Colonic mucosa (tissue), 4 donors: ENCODE results near the gene SLX4IP. TPM values are rescaled to one million over a fixed set of nuclear protein-coding genes. Genes with fewer than 3 reads are reported as not detected.

Experiments
- DNase-seq: peaks from one replicate; pipeline ENCODE4 v3.0.0-alpha.2; 2020
- H3K27ac ChIP-seq: fragments of 200-600 bp; one replicate; pipeline ENCODE4 v1.8.0; 2021
- H3K27me3 ChIP-seq: fragments of 200-600 bp; one replicate; pipeline ENCODE4 v1.8.0; 2021
- H3K36me3 ChIP-seq: fragments of 200-600 bp; one replicate; pipeline ENCODE4 v1.8.0; 2021
- H3K4me1 ChIP-seq: fragments of 200-600 bp; one replicate; pipeline ENCODE4 v1.8.0; 2021; ENCODE audit warnings: mild to moderate bottlenecking
- H3K4me3 ChIP-seq: fragments of 200-600 bp; one replicate; pipeline ENCODE4 v1.8.0; 2021
- H3K9ac ChIP-seq, 2 donors: one replicate each; pipeline ENCODE4 v1.7.0; 2013; ENCODE audit warnings: control low read depth in 2 of 2, low read depth in 2 of 2, low read length in 2 of 2
- H3K9me3 ChIP-seq: fragments of 200-600 bp; one replicate; pipeline ENCODE4 v1.8.0; 2021
- CTCF ChIP-seq: fragments of 200-600 bp; IDR thresholded peaks from one replicate; pipeline ENCODE4 v1.8.0; 2022; ENCODE audit warnings: antibody characterized with exemption, mild to moderate bottlenecking
- intact Hi-C: fragments of 100-400 bp; cut with DNase I; formaldehyde crosslinking; loops from one replicate; pipeline ENCODE4 v1.14.1; 2022
- total RNA-seq, 2 donors: library from RNA; stranded (reverse); fragmentation: NEBNext Ultra II Directional in 1 of 2; extraction: Animal tissue kit (Norgen Biotek cat#: 25700) in 1 of 2; gene quantifications; one replicate each; pipeline ENCODE4 v1.2.1, GENCODE V29; 2021
- donor health status: healthy.
- donor health status: DM: no; HTN: no; CAD: no.
- donor health status: DM: no; HTN: no; CAD: no.

SLX4IP gene
- total RNA-seq, 2 donors from 2014 or later = 5.0 to 8.8 TPM

DNA sequence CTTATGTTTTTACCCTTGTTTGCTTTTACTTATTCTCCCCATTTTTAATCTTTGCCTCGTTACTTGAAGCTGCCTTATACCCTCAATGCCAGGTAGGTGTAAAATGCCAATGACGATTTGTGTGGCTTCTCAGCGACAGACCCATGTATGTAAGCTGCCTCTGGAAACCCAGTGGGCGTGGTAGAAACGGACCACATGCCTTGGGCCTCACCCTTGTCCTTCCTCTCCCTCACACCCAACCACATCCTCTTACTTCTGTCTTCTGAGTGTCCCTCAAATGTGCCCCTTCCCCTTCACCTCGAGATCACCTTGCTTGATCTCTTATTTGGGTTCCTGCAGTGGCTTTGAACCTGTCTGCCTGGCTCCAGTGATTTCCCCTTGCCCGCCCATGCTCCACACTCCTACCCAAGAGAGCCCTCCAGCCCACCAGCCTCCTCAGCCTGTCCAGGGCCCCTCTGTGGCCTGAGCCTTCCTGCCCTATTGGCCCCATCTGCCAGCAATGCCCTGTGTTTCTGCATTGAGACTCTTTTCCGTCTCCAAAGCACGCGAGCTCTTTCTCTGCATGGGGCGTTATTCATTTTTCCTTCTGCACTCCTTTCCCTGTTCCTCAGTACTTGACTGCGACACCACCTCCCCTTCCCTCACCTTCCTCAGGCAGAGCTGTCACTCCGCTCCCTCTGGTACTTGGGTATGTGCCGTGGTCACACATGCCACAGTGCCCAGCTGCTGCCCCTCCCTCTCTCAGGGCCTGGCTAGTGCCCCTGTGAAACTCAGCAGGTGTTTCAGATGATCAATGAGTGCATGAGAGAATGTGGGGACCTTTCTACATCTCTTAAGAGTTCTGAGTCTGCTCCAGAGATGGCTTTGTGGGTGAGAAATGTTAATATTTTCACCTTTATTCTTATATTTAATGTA is 115.4 kb downstream of the SLX4IP start:
- intact Hi-C loops = loop anchor here (5.0 to 10.0 kb wide), 3 partner anchors 104 to 992 kb away; no protein-coding TSS in a partner anchor
- Histone ChIP-seq H3K27ac (no peak overlapping the region), H3K9me3 (no peaks in the 10 kb centered on the region), H3K9ac (no peak overlapping the region), H3K4me3 (no peak overlapping the region), H3K4me1 (no peaks in the 10 kb centered on the region), H3K27me3 (no peaks in the 10 kb centered on the region), H3K36me3 (no peaks in the 10 kb centered on the region)
- DNase-seq = no peak
- no peak for TF ChIP-seq CTCF

DNA sequence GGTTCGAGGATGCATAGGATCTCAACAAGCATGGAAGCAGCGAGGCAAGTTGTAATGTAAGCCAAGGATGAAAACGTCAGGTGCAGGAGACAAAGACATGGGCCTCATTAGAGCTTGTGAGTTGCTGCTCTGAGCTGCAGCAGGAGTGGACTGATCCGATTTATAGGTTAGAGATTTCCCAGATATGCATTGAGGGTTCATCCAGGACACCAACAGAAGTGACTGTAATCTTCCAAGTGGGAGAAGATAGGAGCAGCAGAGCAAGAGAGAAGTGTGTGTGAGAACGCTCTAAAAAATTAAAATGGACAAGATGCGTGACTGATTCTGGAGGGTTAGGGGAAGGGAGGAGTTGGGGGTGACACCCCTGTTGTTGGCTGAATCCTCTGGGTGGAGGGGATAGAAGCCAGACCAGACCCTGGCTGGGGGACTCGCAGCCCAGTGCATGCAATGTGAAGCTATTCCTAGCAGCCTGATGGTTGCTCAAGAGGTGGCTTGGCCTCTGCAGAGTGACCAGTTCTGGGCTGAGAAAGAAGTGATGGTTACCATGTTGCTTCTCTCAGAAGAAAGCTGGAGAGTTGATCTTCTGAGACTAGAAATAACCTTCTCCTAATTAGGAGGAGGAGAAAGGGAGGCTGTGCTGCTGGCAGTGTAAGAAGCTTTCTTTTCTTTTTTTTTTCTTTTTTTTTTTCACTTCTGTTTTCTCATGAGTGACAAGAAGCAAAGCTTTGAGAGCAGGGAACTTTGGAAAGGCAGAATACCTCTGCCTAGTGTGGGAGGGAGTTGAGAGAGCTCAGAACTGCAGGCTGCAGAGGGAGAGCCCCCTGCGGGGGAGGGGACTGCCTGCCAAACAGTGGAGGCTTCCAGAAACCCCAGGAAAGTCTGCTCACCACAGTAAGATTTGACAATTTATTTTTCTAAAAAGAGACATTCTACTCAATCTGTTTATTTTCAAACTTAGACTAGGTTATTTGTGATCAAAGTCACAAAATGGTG is 116.9 kb downstream of the SLX4IP start:
- no peaks in the 10 kb centered on the region for H3K9me3 ChIP-seq
- H3K36me3 ChIP-seq = no peaks in the 10 kb centered on the region
- no peaks in the 10 kb centered on the region for H3K4me1 ChIP-seq
- no peak overlapping the region for H3K4me3 ChIP-seq
- H3K9ac ChIP-seq = no peak overlapping the region
- no peaks in the 10 kb centered on the region for H3K27me3 ChIP-seq
- no peak overlapping the region for H3K27ac ChIP-seq
- intact Hi-C loops = loop anchor here (5.0 to 10.0 kb wide), 3 partner anchors 103 to 990 kb away; no protein-coding TSS in a partner anchor
- DNase-seq = no peak
- no peak for TF ChIP-seq CTCF

GRCh38 chr20:10553326-10553984 is 118.3 kb downstream of the SLX4IP start:
- no peaks in the 10 kb centered on the region for H3K36me3 ChIP-seq
- no peak overlapping the region for H3K4me3 ChIP-seq
- no peaks in the 10 kb centered on the region for H3K4me1 ChIP-seq
- intact Hi-C loops = loop anchor here (5.0 to 10.0 kb wide), 3 partner anchors 101 to 989 kb away; no protein-coding TSS in a partner anchor
- no peaks in the 10 kb centered on the region for H3K9me3 ChIP-seq
- peak; percentile 84 for TF ChIP-seq CTCF
- peak; percentile 70 for DNase-seq
- no peaks in the 10 kb centered on the region for H3K27me3 ChIP-seq
- H3K9ac ChIP-seq = no peak overlapping the region
- H3K27ac ChIP-seq = no peak overlapping the region

DNA sequence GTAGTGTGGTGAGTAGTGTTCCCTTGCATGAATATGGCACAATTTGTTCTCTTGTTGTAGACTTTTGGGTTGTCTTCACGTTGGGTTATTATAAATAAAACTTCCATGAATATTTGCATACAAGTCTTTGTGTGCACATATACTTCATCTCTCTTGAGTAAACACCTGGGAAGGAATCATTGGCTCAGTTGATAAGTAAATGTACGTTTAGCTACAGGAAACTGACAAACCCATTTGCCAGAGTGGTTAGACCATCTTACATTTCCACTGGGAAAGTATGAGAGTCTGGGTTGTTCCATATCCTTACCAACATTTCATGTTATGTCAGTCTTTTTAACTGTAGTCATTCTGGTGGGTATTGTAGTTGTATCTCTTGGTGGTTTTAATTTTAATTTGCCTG is 119.2 kb downstream of the SLX4IP start:
- H3K27ac ChIP-seq = no peak overlapping the region
- no peak overlapping the region for H3K9ac ChIP-seq
- H3K9me3 ChIP-seq = no peaks in the 10 kb centered on the region
- intact Hi-C loops = loop anchor here (5.0 to 10.0 kb wide), 3 partner anchors 101 to 988 kb away; no protein-coding TSS in a partner anchor
- H3K4me1 ChIP-seq = no peaks in the 10 kb centered on the region
- no peaks in the 10 kb centered on the region for H3K27me3 ChIP-seq
- DNase-seq = no peak
- H3K36me3 ChIP-seq = no peaks in the 10 kb centered on the region
- no peak for TF ChIP-seq CTCF
- H3K4me3 ChIP-seq = no peak overlapping the region
